AG10803 (cell line): ENCODE data around the gene SPATA6.

Experiments
- DNase-seq: peaks from one replicate; pipeline ENCODE4 v3.0.0; 2010; ENCODE audit warnings: low read depth
- H3K4me3 ChIP-seq: 2 replicates; pipeline ENCODE4 v1.5.1; 2011; ENCODE audit warnings: mild to moderate bottlenecking, low read length, control low read depth
- CTCF ChIP-seq: conservative IDR thresholded peaks from 2 replicates; pipeline ENCODE4 v1.5.1; 2011; ENCODE audit warnings: mild to moderate bottlenecking, low read length, control low read depth, inconsistent platforms

Gene SPATA6

GRCh38 chr1:48266576-48266975 is 205.4 kb downstream of the SPATA6 start:
- DNase-seq, result no peak
- no peak overlapping the region for H3K4me3 ChIP-seq
- no peak for TF ChIP-seq CTCF

- no peak for TF ChIP-seq CTCF
- no peak overlapping the region for H3K4me3 ChIP-seq
- DNase-seq, result no peak
Measured at GRCh38 chr1:48263041-48263440, 209.0 kb downstream of the SPATA6 start.

- no peak for TF ChIP-seq CTCF
- H3K4me3 ChIP-seq, result no peak overlapping the region
- no peak for DNase-seq
Measured at GRCh38 chr1:48261881-48262400, 210.1 kb downstream of the SPATA6 start.

- TF ChIP-seq CTCF, result no peak
- DNase-seq, result no peak
- H3K4me3 ChIP-seq, result no peak overlapping the region
Measured at GRCh38 chr1:48258106-48258505, 213.9 kb downstream of the SPATA6 start.

GRCh38 chr1:48254254-48254653 is 217.8 kb downstream of the SPATA6 start:
- DNase-seq, result no peak

GRCh38 chr1:48251821-48252220 is 220.2 kb downstream of the SPATA6 start:
- no peak overlapping the region for H3K4me3 ChIP-seq
- no peak for TF ChIP-seq CTCF
- no peak for DNase-seq

More at GRCh38 chr1:48254254-48254653, 217.8 kb downstream of the SPATA6 start:
- no peak overlapping the region for H3K4me3 ChIP-seq
- TF ChIP-seq CTCF, result no peak

- no peak for TF ChIP-seq CTCF
- H3K4me3 ChIP-seq, result no peak overlapping the region
- DNase-seq, result no peak
Measured at GRCh38 chr1:48251323-48251722, 220.7 kb downstream of the SPATA6 start.
